HG02623 (cell line): ENCODE data around the gene FAM13C.
"Not testable (repeated sequence)": the region's sequence is repeated elsewhere in the genome, so short reads cannot be mapped to it uniquely, and the experiment has no call there.

Experiments
- ATAC-seq: cut with Tn5 transposase; IDR thresholded peaks from one replicate; pipeline ENCODE4 v1.9.1; 2021; ENCODE audit warnings: moderate library complexity; ENCODE audit not compliant: unreplicated experiment

FAM13C gene

GRCh38 chr10:59362144-59362958 is at the start of gene FAM13C:
Gene FAM13C (minus strand): TSS chr10:59362549. CDS start chr10:59362460, 89 bp downstream.
- ATAC-seq, result no peak

GRCh38 chr10:59405235-59405634 is 42.9 kb upstream of the FAM13C start:
- ATAC-seq, result no peak

DNA sequence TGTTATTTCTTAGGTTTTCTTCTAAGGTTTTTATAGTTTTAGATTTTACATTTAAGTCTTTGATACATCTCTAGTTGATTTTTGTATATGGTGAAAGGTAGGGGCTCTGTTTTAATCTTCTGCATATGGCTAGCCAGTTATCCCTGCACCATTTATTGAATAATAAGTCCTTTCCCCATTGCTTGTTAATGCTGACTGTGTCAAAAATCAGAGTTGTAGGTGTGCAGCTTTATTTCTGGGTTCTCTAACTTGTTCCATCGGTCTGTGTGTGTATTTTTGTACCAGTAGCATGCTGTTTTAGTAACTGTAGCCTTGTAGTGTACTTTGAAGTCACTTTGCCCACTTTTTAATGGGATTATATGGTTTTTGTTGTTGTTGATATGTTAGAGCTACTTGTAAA is 37.9 kb upstream of the FAM13C start:
- no peak for ATAC-seq

DNA sequence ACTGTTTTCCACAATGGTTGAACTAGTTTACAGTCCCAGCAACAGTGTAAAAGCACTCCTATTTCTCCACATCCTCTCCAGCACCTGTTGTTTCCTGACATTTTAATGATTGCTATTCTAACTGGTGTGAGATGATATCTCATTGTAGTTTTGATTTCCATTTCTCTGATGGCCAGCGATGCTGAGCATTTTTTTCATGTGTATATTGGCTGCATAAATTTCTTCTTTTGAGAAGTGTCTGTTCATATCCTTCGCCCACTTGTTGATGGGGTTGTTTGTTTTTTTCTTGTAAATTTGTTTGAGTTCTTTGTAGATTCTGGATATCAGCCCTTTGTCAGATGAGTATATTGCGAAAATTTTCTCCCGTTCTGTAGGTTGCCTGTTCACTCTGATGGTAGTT is 37.0 kb upstream of the FAM13C start:
- ATAC-seq, result not testable (repeated sequence)

GRCh38 chr10:59397961-59398360 is 35.6 kb upstream of the FAM13C start:
- ATAC-seq, result no peak

DNA sequence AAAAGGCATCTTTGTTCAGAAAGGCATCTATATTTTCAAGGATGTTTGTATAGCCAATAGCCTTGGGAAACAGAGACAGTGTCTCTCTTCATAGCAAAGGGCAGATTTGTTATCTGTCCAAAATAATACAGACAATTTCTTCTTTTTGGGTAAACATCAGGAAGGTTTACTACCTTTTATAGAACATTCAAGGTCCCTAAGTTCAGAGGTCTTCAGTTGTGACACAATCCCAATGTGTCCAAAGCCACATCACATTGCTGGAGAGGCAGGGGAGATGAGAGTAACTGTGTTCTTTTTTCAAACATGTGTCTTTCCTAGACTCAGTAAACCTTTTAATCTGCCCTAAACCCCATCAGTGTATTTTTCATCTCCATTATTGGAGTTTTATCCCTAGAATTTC is 33.6 kb upstream of the FAM13C start:
- no peak for ATAC-seq

- no peak for ATAC-seq
These were observed 31.0 kb upstream of the FAM13C start for GRCh38 chr10:59393349-59393748.

DNA sequence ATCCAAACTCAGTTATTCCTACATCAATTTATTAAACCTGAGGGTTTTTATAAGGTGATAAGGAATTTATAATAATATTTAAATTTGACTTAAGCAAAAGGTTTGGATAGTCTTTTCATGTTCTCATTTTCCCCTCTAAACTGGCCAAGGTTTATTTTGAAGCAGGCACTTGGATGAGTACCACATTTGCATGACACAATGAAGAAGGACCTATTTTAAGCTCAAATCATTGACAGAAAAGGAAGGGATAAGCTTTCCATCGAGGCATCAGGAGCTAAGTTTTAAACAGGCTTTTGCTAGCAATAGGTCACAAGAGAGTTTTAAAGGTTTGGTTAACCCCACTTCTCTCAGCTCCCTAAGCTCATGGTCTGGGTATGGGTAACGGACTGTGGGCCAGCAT is 28.7 kb upstream of the FAM13C start:
- ATAC-seq, result no peak

GRCh38 chr10:59388671-59388976 is 26.3 kb upstream of the FAM13C start:
- ATAC-seq, result no peak

DNA sequence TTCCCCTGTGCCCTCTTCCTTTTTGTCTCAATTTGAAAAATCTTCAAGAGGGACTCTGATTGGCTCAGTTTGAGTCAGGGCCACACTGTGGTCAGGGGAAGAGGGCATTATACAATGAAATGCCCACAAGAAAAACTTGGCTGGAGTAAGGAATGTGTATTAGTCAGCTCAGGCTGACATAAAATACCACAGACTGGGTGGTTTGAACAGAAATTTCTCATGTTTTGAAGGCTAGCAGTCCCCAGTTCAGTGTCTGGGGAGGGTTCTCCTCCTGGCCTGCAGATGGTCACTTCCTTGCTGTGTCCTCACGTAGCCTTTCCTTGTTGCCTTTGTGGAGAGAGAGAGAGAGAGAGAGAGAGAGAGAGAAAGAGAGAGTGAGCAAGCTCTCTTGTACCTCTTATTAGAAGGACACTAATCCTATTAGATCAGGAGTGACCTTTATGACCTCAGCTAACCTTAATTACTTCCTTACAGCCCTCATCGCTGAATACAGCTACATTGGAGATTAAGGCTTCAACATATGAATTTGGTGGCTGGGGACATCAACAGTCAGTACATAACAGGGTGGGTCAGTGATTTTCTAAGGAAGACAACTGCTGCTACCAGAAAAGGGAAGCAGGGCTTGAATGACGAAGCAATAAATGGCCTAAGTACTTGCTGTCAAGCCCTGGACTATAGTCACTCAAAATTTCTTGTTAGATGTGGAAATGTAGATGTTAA is 25.8 kb upstream of the FAM13C start:
- ATAC-seq, result no peak

DNA sequence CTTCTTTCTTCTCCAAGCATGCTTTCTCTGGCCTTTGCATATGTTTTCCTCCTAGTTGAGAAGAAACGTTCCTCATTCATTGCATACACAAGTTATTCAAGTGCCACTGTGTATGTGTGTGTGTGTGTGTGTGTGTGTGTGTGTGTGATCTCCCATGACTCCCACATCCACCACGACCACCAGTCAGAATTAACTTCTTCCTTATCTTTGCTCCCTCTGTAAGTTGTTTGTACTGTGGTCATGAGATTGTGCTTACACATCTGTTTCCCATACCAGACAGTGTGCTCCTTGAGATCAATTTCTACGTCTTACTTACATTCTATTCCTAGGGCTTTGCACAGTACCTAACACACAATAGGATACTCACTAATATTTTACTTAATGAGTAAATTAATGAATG is 22.4 kb upstream of the FAM13C start:
- no peak for ATAC-seq

DNA sequence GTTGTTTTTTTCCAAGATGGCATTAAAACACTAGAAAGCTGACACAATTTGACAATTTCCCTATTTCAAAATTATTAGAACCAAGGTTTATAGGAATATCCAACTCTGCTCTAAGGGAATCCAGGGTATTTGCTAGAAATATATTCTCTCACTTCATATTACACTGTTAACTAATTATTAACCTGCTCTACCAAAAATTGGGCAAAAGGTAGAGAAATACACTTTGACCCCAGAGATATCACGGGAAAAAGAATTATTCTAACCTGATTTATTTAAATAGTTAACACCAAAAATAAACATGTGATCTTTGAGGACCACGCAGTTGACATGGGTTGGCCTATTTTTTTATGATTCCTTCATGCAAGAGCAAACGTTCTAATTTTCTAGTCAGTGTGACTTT is 21.6 kb upstream of the FAM13C start:
- ATAC-seq, result no peak

DNA sequence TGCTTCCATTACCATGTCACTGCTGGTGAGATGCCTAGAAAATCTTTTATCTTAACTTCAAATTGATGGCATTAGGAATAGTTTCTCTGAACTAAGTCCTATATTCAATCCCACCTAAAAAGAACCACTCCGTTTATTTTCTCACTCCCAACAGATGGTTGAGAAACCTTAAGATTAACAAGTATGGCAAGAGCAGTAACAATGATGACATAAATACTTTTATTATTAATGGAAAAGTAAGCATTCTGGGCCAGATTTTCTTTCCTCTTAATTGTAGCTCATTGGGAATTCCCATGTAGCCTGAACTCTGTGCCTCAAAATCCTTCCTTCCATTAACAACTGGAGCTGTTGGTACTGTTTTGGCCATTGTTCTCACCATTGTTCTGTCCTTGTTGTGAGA is 21.1 kb upstream of the FAM13C start:
- ATAC-seq, result no peak

- no peak for ATAC-seq
These were observed 20.5 kb upstream of the FAM13C start for GRCh38 chr10:59382831-59383295.

GRCh38 chr10:59381687-59382086 is 19.3 kb upstream of the FAM13C start:
- no peak for ATAC-seq

DNA sequence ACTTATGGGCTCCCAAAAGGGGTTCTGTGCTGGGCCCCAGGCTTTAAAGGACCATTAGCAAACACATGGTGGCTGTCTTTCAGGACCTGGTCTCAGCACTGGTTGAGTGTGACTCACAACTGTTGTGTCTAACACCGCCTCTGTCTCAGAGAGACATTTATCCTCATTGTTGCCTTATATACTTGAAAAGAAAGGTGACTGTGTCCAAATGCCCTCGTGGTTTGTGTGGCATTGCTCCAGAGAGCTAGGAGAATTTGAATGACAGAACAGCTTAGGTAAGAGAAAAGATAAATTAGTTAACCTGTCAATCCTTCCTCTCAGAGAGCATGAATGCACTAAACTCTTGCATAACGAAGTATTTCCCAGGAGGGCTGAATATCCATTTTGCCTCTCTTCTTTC is 14.5 kb upstream of the FAM13C start:
- no peak for ATAC-seq

DNA sequence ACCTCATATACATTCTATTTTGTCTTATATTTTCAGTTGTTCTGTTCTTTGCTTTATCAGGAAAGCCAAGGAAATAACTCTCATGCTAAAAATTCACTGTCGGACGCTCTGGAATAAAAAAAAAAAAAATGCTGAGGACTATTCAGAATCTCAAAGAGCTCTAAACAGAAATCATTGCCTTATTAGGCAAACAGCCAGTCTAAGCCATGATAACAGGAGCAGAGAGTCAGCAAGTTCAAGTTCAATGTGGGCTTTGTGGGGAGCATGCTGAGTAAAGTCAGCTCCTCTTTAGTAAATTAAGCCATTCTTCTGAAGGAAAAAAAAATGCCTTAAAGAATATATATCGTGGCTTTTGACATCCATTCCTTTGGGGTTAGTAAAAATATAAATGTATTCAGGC is 13.6 kb upstream of the FAM13C start:
- ATAC-seq, result no peak

- ATAC-seq, result no peak
These were observed 12.6 kb upstream of the FAM13C start for GRCh38 chr10:59374916-59375315.

- ATAC-seq, result no peak
These were observed 10.7 kb upstream of the FAM13C start for GRCh38 chr10:59373071-59373470.

GRCh38 chr10:59372543-59372942 is 10.2 kb upstream of the FAM13C start:
- no peak for ATAC-seq

DNA sequence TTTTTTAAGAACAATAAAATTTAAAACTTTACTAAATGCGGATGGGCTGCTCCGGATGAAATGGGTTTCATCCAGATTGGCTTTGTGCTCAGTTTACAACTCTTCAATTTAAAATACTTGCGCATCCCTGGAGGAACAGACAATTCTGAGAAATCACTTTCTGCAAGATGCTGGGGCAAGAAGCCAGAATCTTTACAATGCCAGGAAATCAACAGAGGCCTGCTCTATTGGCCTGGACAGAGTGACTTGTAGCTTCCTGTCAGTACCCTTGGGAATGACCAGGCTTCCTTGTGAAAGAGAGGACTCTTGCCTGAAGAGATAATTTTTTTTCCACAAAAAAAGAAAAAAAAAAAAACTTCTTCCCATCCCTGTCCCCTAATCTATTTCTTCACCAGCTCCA is 3.9 kb upstream of the FAM13C start:
- no peak for ATAC-seq

GRCh38 chr10:59363446-59363958 is 1.2 kb upstream of the FAM13C start:
- no peak for ATAC-seq
